Ectodermal cell (in vitro differentiated cells): ENCODE measurements around the gene HGS. TPM values are rescaled to one million over a fixed set of nuclear protein-coding genes. Genes with fewer than 3 reads are reported as not detected.

Experiments
- H3K27ac ChIP-seq: 2 replicates; pipeline ENCODE4 v1.7.0; 2013; ENCODE audit warnings: mild to moderate bottlenecking, low read depth, low read length; ENCODE audit not compliant: insufficient read depth, poor library complexity, severe bottlenecking
- H3K27me3 ChIP-seq: 2 replicates; pipeline ENCODE4 v1.7.0; 2013; ENCODE audit warnings: mild to moderate bottlenecking, low read length; ENCODE audit not compliant: insufficient read depth, control insufficient read depth, poor library complexity, severe bottlenecking
- H3K36me3 ChIP-seq: one replicate; pipeline ENCODE4 v1.7.0; 2013; ENCODE audit warnings: low read length; ENCODE audit not compliant: control insufficient read depth, insufficient read depth
- H3K4me1 ChIP-seq: one replicate; pipeline ENCODE4 v1.7.0; 2013; ENCODE audit warnings: low read length; ENCODE audit not compliant: control insufficient read depth, insufficient read depth
- H3K4me3 ChIP-seq: 2 replicates; pipeline ENCODE4 v1.7.0; 2013; ENCODE audit warnings: low read depth, low read length, control low read depth; ENCODE audit not compliant: insufficient read depth
- H3K9me3 ChIP-seq: 2 replicates; pipeline ENCODE4 v1.7.0; 2013; ENCODE audit warnings: mild to moderate bottlenecking, low read length, moderate library complexity; ENCODE audit not compliant: control insufficient read depth
- WGBS, 2 experiments: methylation state at CpG; one replicate each; pipeline ENCODE4 v1.1.7; 2013; ENCODE audit warnings: missing lambda C conversion rate in 2 of 2; 5-methylcytosine and 5-hydroxymethylcytosine counted together
- polyA plus RNA-seq, 4 experiments: library from polyadenylated mRNA; stranded (reverse); fragments of 50-300 nt; gene quantifications; one replicate each; pipeline ENCODE4 v1.2.3, GENCODE V29; 2013

Gene HGS
- 108 TPM for polyA plus RNA-seq (2013, experiment 1 of 4)
- 108 TPM for polyA plus RNA-seq (2013, experiment 2 of 4)
- 95.2 TPM for polyA plus RNA-seq (2013, experiment 3 of 4)
- 92.3 TPM for polyA plus RNA-seq (2013, experiment 4 of 4)

- Histone ChIP-seq H3K9me3 (no peaks in the 10 kb centered on the region), H3K27ac (peak within 1 kb of the TSS; percentile 69), H3K4me1 (peaks cover 18% of the 10 kb centered on the region), H3K36me3 (peaks cover 17% of the 10 kb centered on the region), H3K27me3 (no peaks in the 10 kb centered on the region), H3K4me3 (peak within 1 kb of the TSS; percentile 100)
- WGBS, 2 experiments: 0 to 1% methylated on average over 112 of the region's 112 CpGs
Measured at GRCh38 chr17:81683584-81684441, at the start of gene HGS, which contains the start of gene ARL16. Gene HGS (plus strand): TSS chr17:81684011. CDS start chr17:81684067, 56 bp downstream. Gene ARL16 (minus strand): TSS chr17:81683797. CDS start chr17:81683753, 44 bp downstream.

- Histone ChIP-seq H3K4me1 (peaks cover 7% of the 10 kb centered on the region), H3K9me3 (no peaks in the 10 kb centered on the region), H3K27me3 (no peaks in the 10 kb centered on the region), H3K27ac (no peak overlapping the region), H3K36me3 (no peaks in the 10 kb centered on the region), H3K4me3 (no peak overlapping the region)
- WGBS, 2 experiments: 92 to 96% methylated on average over 5 of the region's 5 CpGs
Measured at GRCh38 chr17:81635431-81635830, 48.4 kb upstream of the HGS start.

GRCh38 chr17:81635973-81636504, 47.8 kb upstream of the HGS start:
- WGBS, 2 experiments: 33 to 37% methylated on average over 18 of the region's 18 CpGs
- Histone ChIP-seq H3K27me3 (no peaks in the 10 kb centered on the region), H3K4me3 (peak overlapping the region; percentile 97), H3K9me3 (no peaks in the 10 kb centered on the region), H3K4me1 (peaks cover 7% of the 10 kb centered on the region), H3K36me3 (no peaks in the 10 kb centered on the region), H3K27ac (no peak overlapping the region)

GRCh38 chr17:81636505-81637288, 47.1 kb upstream of the HGS start, which contains the start of the genes NPLOC4 and TSPAN10:
Gene NPLOC4 (minus strand): TSS chr17:81637112. CDS start chr17:81636930, 182 bp downstream.
Gene TSPAN10 (plus strand): TSS chr17:81637196. CDS start chr17:81642413, 5,217 bp downstream.
- H3K4me3 ChIP-seq: peak within 1 kb of the TSS; percentile 97
- no peaks in the 10 kb centered on the region for H3K36me3 ChIP-seq
- peak within 1 kb of the TSS; percentile 79 for H3K27ac ChIP-seq
- WGBS, 2 experiments: 0% methylated on average over 77 of the region's 77 CpGs
- no peaks in the 10 kb centered on the region for H3K9me3 ChIP-seq
- H3K4me1 ChIP-seq: peaks cover 7% of the 10 kb centered on the region
- H3K27me3 ChIP-seq: no peaks in the 10 kb centered on the region

- Histone ChIP-seq H3K4me1 (peaks cover 7% of the 10 kb centered on the region), H3K4me3 (no peak overlapping the region), H3K36me3 (no peaks in the 10 kb centered on the region), H3K9me3 (no peaks in the 10 kb centered on the region), H3K27me3 (no peaks in the 10 kb centered on the region), H3K27ac (no peak overlapping the region)
- 91 to 94% methylated on average over 4 of the region's 4 CpGs for WGBS, 2 experiments
Measured at GRCh38 chr17:81638683-81639082, 45.1 kb upstream of the HGS start.

- 92 to 93% methylated on average over 9 of the region's 9 CpGs for WGBS, 2 experiments
- no peaks in the 10 kb centered on the region for H3K27me3 ChIP-seq
- peaks cover 7% of the 10 kb centered on the region for H3K4me1 ChIP-seq
Measured at GRCh38 chr17:81640011-81640410, 43.8 kb upstream of the HGS start.

GRCh38 chr17:81641825-81642489, 41.9 kb upstream of the HGS start:
- Histone ChIP-seq H3K4me3 (no peak overlapping the region), H3K9me3 (no peaks in the 10 kb centered on the region), H3K36me3 (no peaks in the 10 kb centered on the region), H3K27me3 (peaks cover 4% of the 10 kb centered on the region), H3K4me1 (no peaks in the 10 kb centered on the region), H3K27ac (no peak overlapping the region)
- 91 to 92% methylated on average over 15 to 16 of the region's 17 CpGs for WGBS, 2 experiments

More at GRCh38 chr17:81640011-81640410, 43.8 kb upstream of the HGS start:
- H3K36me3 ChIP-seq: no peaks in the 10 kb centered on the region
- no peak overlapping the region for H3K4me3 ChIP-seq
- no peaks in the 10 kb centered on the region for H3K9me3 ChIP-seq
- H3K27ac ChIP-seq: no peak overlapping the region

- no peaks in the 10 kb centered on the region for H3K36me3 ChIP-seq
- H3K9me3 ChIP-seq: no peaks in the 10 kb centered on the region
- H3K4me1 ChIP-seq: peaks cover 4% of the 10 kb centered on the region
- no peak overlapping the region for H3K4me3 ChIP-seq
- H3K27me3 ChIP-seq: peaks cover 29% of the 10 kb centered on the region
- H3K27ac ChIP-seq: no peak overlapping the region
- 93 to 94% methylated on average over 15 of the region's 15 CpGs for WGBS, 2 experiments
Measured at GRCh38 chr17:81644496-81644895, 39.3 kb upstream of the HGS start.
